AG09309 (cell line): ENCODE data around the gene PRKCA.

Source experiments
- DNase-seq: peaks from one replicate; pipeline ENCODE4 v3.0.0-alpha.2; 2010; ENCODE audit warnings: low read depth
- H3K4me3 ChIP-seq: 2 replicates; pipeline ENCODE4 v1.5.1; 2011; ENCODE audit warnings: mild to moderate bottlenecking, low read depth, low read length, moderate library complexity; ENCODE audit not compliant: control insufficient read depth
- TF ChIP-seq, protein P1 (sequence below): IDR thresholded peaks from 2 replicates; pipeline ENCODE4 v1.5.1; 2011; ENCODE audit warnings: mild to moderate bottlenecking, low read depth, low read length, inconsistent platforms; ENCODE audit not compliant: insufficient read depth, control insufficient read depth; ENCODE audit errors: missing control alignments

Gene PRKCA

GRCh38 chr17:66540131-66540781, 237.8 kb downstream of the PRKCA start:
- peak overlapping the region; percentile 8 for H3K4me3 ChIP-seq
- DNase-seq = no peak
- TF ChIP-seq, protein P1, sequence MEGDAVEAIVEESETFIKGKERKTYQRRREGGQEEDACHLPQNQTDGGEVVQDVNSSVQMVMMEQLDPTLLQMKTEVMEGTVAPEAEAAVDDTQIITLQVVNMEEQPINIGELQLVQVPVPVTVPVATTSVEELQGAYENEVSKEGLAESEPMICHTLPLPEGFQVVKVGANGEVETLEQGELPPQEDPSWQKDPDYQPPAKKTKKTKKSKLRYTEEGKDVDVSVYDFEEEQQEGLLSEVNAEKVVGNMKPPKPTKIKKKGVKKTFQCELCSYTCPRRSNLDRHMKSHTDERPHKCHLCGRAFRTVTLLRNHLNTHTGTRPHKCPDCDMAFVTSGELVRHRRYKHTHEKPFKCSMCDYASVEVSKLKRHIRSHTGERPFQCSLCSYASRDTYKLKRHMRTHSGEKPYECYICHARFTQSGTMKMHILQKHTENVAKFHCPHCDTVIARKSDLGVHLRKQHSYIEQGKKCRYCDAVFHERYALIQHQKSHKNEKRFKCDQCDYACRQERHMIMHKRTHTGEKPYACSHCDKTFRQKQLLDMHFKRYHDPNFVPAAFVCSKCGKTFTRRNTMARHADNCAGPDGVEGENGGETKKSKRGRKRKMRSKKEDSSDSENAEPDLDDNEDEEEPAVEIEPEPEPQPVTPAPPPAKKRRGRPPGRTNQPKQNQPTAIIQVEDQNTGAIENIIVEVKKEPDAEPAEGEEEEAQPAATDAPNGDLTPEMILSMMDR = no peak

GRCh38 chr17:66541461-66542128, 239.2 kb downstream of the PRKCA start:
- H3K4me3 ChIP-seq = no peak overlapping the region
- DNase-seq = peak; percentile 82
- TF ChIP-seq, protein P1 = no peak

DNA sequence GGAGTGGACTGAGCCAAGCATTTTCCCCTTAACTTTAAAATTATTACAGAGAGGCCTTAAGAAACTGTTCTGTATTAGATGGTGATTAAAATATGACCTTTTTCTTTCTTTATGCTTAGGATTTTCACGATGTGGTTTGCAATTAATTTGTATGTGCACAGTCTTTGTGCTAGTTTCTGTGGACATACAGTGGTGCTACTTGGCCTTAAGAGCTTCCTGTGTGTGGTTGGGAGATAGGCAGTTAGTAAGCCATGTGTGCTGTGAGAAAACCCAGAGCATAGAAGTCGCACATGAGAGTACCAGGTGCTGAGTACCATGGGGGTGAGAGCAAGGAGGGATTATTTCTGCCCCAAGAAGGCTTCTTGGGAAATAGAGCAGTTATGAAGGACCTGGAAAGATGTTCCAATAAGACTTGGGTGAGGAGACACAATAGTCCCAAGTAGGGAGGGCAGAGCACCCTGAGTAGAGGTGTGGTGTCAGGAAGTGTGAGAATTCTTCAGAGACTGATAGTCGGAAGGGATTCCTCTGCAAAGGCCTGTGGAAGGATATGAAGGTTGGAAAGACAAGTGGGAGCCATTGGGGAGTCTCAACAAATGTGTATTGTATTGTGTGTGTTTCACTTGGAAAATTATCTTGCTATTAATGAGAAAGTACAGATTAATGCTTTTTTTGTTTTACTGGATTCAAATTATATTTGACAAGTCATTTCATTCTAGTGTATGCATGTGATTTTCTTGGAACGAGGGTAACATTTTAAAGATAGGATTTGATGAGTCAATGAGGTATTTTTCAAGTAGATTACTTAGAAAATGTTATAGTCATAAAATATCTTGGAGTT, 239.9 kb downstream of the PRKCA start:
- DNase-seq = peak; percentile 80
- no peak overlapping the region for H3K4me3 ChIP-seq
- TF ChIP-seq, protein P1 = no peak

DNA sequence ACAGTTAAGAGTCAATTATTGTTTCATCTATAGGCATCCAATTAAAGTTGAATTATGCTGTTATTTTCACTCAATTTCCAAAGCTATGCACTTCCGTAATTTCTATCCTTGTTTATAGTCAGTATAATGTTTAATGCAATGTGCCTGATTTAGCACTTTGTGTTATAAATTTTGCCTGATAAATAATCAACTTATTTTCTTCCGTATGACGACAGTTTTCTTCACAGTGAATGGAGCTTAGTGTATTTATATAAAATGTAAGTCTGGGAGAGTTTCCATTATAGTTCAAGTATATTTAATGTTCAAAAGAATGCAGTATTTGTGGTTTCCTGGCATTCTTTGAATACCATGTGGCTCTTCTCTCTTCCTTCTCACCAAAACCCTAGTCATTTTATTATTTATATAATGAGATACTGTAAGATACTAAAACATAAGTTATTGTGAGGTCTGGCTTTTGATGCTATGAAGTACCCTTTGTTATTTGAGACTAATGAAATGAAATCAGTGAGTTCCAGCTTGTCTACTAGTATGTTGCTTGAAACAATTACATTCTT, 240.6 kb downstream of the PRKCA start:
- no peak overlapping the region for H3K4me3 ChIP-seq
- DNase-seq = no peak
- TF ChIP-seq, protein P1 = no peak

DNA sequence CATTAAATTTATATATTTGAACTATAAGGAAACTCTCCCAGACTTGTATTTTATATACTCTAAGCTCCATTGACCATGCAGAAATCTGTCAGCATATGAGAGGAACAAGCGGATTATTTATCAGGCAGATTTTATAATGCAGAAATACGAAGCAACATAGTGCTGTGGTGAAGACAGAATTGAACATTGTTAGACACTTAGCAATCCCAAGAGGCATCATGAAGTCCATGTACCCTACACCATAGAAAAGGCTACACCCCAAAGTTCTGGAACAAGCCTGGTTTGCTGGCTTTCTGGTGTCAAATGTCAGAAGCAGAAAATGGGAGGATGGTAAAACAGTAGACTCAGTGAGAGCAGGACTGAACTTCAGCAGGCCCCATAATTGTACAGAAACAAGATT, 241.1 kb downstream of the PRKCA start:
- no peak for DNase-seq
- TF ChIP-seq, protein P1 = no peak
- H3K4me3 ChIP-seq = no peak overlapping the region

- H3K4me3 ChIP-seq = no peak overlapping the region
- TF ChIP-seq, protein P1 = no peak
- no peak for DNase-seq
Observed at GRCh38 chr17:66545918-66546317, 243.5 kb downstream of the PRKCA start.
